Mucosa of stomach (tissue), 1 donor: Measurements from ENCODE around the gene EDN3.

Experiments
- H3K27me3 ChIP-seq: one replicate; pipeline ENCODE4 v1.7.0; 2013; ENCODE audit warnings: mild to moderate bottlenecking, low read length; ENCODE audit not compliant: control insufficient read depth, insufficient read depth
- H3K36me3 ChIP-seq: one replicate; pipeline ENCODE4 v1.7.0; 2013; ENCODE audit warnings: low read length; ENCODE audit not compliant: control insufficient read depth, insufficient read depth
- H3K4me1 ChIP-seq: one replicate; pipeline ENCODE4 v1.7.0; 2013; ENCODE audit warnings: mild to moderate bottlenecking, low read length; ENCODE audit not compliant: control insufficient read depth, insufficient read depth
- H3K4me3 ChIP-seq: one replicate; pipeline ENCODE4 v1.7.0; 2013; ENCODE audit warnings: low read length
- H3K9ac ChIP-seq: one replicate; pipeline ENCODE4 v1.7.0; 2013; ENCODE audit warnings: mild to moderate bottlenecking, low read length, moderate library complexity
- H3K9me3 ChIP-seq: one replicate; pipeline ENCODE4 v1.7.0; 2013; ENCODE audit warnings: mild to moderate bottlenecking, low read length, moderate library complexity; ENCODE audit not compliant: control insufficient read depth
- donor health status: Pancreatic carcinoma.

Gene EDN3

DNA sequence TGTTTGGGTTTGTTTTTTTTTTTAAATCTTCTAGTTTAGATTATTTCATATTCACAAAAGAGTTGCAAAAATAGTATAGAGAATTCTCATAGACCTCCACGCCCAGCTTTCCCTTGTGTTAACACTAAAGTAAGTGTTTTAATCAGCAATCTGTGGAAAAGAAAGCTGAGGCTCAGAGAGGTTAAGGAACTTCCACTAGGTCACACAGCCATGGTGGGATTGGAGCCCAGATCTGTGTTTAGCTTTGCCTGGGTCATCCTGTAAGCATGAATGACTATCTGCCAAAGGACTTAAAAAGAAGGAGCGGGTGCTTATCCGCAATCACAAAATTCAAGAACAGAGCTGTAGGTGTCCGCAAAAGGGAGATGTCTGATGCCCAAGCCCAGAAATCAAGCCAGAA lies 60.5 kb downstream of the EDN3 start:
- Histone ChIP-seq H3K4me1 (no peaks in the 10 kb centered on the region), H3K27me3 (peaks cover 7% of the 10 kb centered on the region), H3K9ac (no peak overlapping the region), H3K36me3 (no peaks in the 10 kb centered on the region), H3K9me3 (no peaks in the 10 kb centered on the region), H3K4me3 (no peak overlapping the region)

- Histone ChIP-seq H3K4me1 (no peaks in the 10 kb centered on the region), H3K36me3 (no peaks in the 10 kb centered on the region), H3K9ac (no peak overlapping the region), H3K9me3 (no peaks in the 10 kb centered on the region), H3K27me3 (peaks cover 3% of the 10 kb centered on the region), H3K4me3 (no peak overlapping the region)
These were observed 61.0 kb downstream of the EDN3 start for GRCh38 chr20:59361411-59361810.

GRCh38 chr20:59363101-59363500 lies 62.7 kb downstream of the EDN3 start:
- H3K27me3 ChIP-seq, result no peaks in the 10 kb centered on the region
- no peaks in the 10 kb centered on the region for H3K36me3 ChIP-seq
- no peak overlapping the region for H3K4me3 ChIP-seq
- no peaks in the 10 kb centered on the region for H3K9me3 ChIP-seq
- H3K9ac ChIP-seq, result no peak overlapping the region
- H3K4me1 ChIP-seq, result no peaks in the 10 kb centered on the region

DNA sequence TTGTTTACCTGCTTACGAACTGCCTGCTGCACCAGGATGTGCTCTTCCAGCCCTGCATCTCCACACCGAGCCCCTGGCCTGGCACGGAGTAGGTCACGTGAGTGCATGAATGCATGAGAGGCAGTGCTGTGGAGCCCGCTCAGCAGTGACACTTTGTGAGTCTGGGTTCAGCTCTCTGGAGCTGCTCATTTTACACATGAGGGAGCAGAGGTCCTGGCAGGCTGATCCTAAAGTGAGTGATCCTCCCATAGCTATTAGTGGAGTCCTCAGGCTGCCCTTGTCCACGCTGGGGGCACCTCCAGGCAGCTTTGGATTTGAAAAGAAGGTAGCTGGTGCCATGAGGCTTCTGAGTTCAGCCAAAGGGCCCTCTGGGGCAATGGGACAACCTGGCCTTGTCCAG lies 64.2 kb downstream of the EDN3 start:
- Histone ChIP-seq H3K9ac (no peak overlapping the region), H3K4me1 (no peaks in the 10 kb centered on the region), H3K36me3 (no peaks in the 10 kb centered on the region), H3K27me3 (no peaks in the 10 kb centered on the region), H3K9me3 (no peaks in the 10 kb centered on the region), H3K4me3 (no peak overlapping the region)

DNA sequence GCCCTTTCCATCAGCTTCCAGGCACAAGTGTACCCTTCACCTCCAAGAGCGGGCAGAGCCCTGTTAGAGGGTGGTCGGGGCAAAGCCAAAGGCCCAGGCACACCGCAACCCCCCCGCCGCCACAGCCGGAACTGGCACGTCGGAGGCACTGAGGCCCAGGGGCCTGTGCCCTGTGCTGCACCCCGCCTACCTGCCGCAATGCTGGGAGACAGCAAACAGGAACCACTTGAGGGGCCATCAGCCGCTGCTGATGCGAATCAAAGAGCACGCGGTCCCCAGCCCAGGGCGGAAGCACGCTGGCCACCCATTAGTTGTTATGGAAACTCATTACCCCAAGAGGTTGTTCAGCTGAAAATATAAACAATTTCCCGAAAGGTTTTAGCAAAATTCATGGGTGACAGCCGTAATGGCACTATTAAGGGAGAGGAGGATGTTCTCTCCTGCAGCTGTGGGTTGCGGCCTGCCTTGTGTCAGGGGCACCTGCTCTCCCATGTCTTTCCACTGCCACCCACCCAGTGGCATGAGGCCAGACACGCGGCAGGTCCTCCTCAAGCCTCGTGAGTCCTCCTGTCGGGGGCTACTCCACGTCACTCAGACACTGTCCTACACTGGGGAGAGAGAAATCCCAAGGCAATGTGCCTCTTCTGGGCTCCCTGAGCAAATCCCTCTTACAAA lies 65.3 kb downstream of the EDN3 start:
- no peak overlapping the region for H3K9ac ChIP-seq
- no peak overlapping the region for H3K4me3 ChIP-seq
- H3K4me1 ChIP-seq, result no peaks in the 10 kb centered on the region
- H3K36me3 ChIP-seq, result no peaks in the 10 kb centered on the region
- H3K9me3 ChIP-seq, result no peaks in the 10 kb centered on the region
- H3K27me3 ChIP-seq, result peaks cover 3% of the 10 kb centered on the region

- no peak overlapping the region for H3K9ac ChIP-seq
- H3K4me1 ChIP-seq, result no peaks in the 10 kb centered on the region
- no peaks in the 10 kb centered on the region for H3K36me3 ChIP-seq
- H3K4me3 ChIP-seq, result no peak overlapping the region
- H3K27me3 ChIP-seq, result peaks cover 3% of the 10 kb centered on the region
- H3K9me3 ChIP-seq, result no peaks in the 10 kb centered on the region
These were observed 71.0 kb downstream of the EDN3 start for GRCh38 chr20:59371431-59371830.

GRCh38 chr20:59374261-59374660 lies 73.8 kb downstream of the EDN3 start:
- Histone ChIP-seq H3K27me3 (peaks cover 3% of the 10 kb centered on the region), H3K4me3 (no peak overlapping the region), H3K4me1 (no peaks in the 10 kb centered on the region), H3K9me3 (no peaks in the 10 kb centered on the region), H3K36me3 (no peaks in the 10 kb centered on the region), H3K9ac (no peak overlapping the region)

DNA sequence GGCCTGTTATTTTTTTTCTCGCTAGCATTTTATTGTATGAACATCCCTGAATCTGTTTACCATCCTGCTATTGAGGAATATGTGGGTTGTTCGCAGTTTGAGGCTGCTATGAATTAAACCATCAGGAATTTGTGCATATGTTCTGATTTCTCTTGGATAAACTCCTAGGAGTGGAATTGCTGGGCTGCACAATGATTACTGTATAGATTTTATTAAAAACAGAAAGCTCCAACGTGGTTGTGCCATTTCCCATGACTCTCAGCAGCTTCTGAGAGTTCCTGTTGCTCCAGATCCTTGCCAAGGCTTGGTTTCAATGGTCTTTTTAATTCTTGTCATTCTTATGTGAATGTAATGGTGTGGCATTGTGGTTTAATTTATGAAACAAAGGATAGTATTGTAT lies 75.1 kb downstream of the EDN3 start:
- H3K4me3 ChIP-seq, result no peak overlapping the region
- H3K36me3 ChIP-seq, result no peaks in the 10 kb centered on the region
- no peak overlapping the region for H3K9ac ChIP-seq
- no peaks in the 10 kb centered on the region for H3K4me1 ChIP-seq
- H3K27me3 ChIP-seq, result no peaks in the 10 kb centered on the region
- no peaks in the 10 kb centered on the region for H3K9me3 ChIP-seq
